SJCRH30 (cell line): ENCODE data around the gene PPP1R16B. TPM values are rescaled to one million over a fixed set of nuclear protein-coding genes. Genes with fewer than 3 reads are reported as not detected.

Experiments used
- DNase-seq, 2 experiments: peaks; one replicate each; pipeline ENCODE4 v3.0.0-alpha.2; 2015 to 2020
- H3K27ac ChIP-seq: fragments of 250-450 bp; sonication (Bioruptor Pico); 2 replicates; pipeline ENCODE4 v1.5.1; 2020; ENCODE audit warnings: mild to moderate bottlenecking, moderate library complexity
- H3K27me3 ChIP-seq: fragments of 250-450 bp; sonication (Bioruptor Pico); 2 replicates; pipeline ENCODE4 v1.5.1; 2020; ENCODE audit warnings: mild to moderate bottlenecking, moderate library complexity
- H3K36me3 ChIP-seq: fragments of 250-450 bp; sonication (Bioruptor Pico); 2 replicates; pipeline ENCODE4 v1.5.1; 2020; ENCODE audit warnings: mild to moderate bottlenecking, moderate library complexity
- H3K4me1 ChIP-seq: fragments of 250-450 bp; sonication (Bioruptor Pico); 2 replicates; pipeline ENCODE4 v1.5.1; 2020; ENCODE audit warnings: mild to moderate bottlenecking, moderate library complexity
- H3K4me3 ChIP-seq: fragments of 250-450 bp; sonication (Bioruptor Pico); 2 replicates; pipeline ENCODE4 v1.5.1; 2020; ENCODE audit warnings: mild to moderate bottlenecking, moderate library complexity
- H3K9me3 ChIP-seq: fragments of 250-450 bp; sonication (Bioruptor Pico); replicated peaks from 2 replicates; pipeline ENCODE4 v1.5.1; 2020; ENCODE audit warnings: mild to moderate bottlenecking, moderate library complexity
- total RNA-seq: library from RNA; depleted of rRNA; stranded (reverse); fragments of >200 nt; shearing (Covaris generic); gene quantifications from 2 replicates; pipeline ENCODE4 v1.2.3, GENCODE V29; 2014; rRNA removed

The PPP1R16B gene
- total RNA-seq: 34.0 and 36.5 TPM in 2 replicates

DNA sequence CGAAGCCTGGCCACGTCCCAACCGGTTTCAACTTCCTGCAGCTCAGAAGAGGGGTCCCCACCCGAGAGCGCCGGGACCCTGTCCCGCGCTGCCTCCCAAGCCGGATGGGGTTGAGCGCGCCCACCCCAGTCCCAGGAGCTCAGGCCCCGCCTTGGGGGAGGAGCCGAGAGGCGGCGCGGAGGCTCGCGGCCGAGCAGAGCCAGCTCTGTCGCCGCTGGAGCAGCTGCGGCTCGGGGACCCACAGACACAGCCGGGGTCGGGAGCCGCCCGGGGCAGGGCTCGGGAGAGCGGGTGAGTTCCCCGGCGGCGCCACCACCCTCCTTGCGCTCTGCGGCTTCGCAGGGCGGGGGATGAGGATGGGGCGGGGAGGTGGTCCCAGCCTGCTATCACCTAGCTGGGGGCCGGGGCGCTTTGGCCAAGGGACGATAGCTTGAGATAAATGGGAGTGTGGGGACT lies at the start of gene PPP1R16B:
PPP1R16B (plus strand) TSS at position 196 of the 456 bp plus-strand sequence. CDS start 30,229 bp downstream, outside the sequence.
- peak within 1 kb of the TSS; percentile 64 for H3K4me3 ChIP-seq
- no peaks in the 10 kb centered on the region for H3K27me3 ChIP-seq
- peak; percentile 87 to 92 for DNase-seq

DNA sequence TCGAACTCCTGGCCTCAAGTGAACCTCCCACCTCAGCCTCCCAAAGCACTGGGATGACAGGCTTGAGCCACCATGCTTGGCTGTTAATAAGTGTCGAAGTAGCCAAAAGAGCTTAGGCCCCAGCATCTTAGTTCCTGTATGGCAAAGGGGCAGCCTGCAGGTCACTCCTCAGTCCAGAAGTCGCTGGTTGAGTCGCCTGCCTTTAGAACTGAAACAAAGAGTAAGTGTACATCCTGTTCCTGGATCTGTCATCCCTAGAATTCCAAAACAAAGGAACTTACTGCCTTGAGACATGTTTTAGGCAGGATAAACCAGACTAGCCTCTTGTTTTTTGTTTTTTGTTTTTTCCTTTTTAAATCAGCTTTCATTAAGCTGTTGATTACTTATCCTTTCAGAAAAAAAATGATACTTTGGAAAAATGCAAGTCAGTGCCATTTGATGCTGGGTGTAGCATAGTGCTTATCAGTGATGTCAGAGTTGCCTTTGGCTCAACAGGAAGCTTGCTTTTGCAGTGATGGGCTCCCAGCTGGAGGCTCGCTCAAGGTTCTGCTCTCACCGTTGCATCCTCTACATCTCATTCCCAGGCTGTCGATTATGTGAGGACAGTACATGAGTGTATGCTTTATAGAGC lies 48.2 kb upstream of the PPP1R16B start:
- H3K4me3 ChIP-seq: no peak overlapping the region
- DNase-seq: no peak
- no peak overlapping the region for H3K27ac ChIP-seq
- no peaks in the 10 kb centered on the region for H3K27me3 ChIP-seq
- H3K9me3 ChIP-seq: no peaks in the 10 kb centered on the region
- H3K4me1 ChIP-seq: peaks cover 14% of the 10 kb centered on the region
- peaks cover 53% of the 10 kb centered on the region for H3K36me3 ChIP-seq

More for the DNA sequence above, at the start of gene PPP1R16B:
- Histone ChIP-seq H3K9me3 (no peaks in the 10 kb centered on the region), H3K4me1 (peaks cover 18% of the 10 kb centered on the region), H3K36me3 (no peaks in the 10 kb centered on the region), H3K27ac (peak within 1 kb of the TSS; percentile 28)

DNA sequence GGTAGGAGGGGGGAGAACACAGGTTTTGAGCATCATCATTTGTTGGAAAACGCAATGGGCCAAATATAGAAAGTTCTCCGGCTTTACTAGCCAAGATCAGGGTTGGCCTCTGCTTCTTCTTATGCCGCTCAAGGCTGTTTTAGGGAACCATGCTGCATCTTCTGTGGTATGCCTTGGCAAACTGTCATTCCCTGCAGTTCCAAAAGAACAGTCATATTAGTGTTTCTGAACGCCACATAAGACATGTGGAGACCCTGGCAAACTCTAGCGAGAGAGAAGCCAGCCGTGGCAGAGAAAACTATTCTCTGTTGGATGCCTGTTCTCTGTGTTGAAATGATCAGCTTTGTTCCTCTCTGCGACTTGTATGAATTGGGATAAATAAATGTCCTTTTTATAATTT lies 46.4 kb upstream of the PPP1R16B start:
- no peaks in the 10 kb centered on the region for H3K27me3 ChIP-seq
- DNase-seq: no peak
- H3K4me3 ChIP-seq: no peak overlapping the region
- no peak overlapping the region for H3K27ac ChIP-seq
- peaks cover 19% of the 10 kb centered on the region for H3K4me1 ChIP-seq
- H3K9me3 ChIP-seq: no peaks in the 10 kb centered on the region
- H3K36me3 ChIP-seq: peaks cover 65% of the 10 kb centered on the region

DNA sequence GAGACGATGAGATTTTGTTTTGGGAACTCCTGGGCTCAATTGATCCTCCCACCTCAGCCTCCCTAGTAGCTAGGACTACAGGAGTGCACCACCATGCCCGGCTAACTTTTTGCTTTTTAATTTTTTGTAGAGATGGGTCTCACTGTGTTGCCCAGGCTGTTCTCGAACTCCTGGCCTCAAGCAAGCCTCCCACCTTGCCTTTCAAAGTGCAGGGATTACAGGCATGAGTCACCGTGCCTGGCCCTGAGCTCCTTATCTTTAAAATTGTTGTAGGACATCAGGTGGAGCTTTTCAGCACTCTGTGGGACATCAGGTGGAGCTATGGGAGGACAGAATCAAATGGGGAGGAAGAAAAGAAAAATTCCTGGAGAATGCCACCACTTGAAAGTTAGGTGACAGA lies 44.5 kb upstream of the PPP1R16B start:
- DNase-seq: no peak
- H3K4me3 ChIP-seq: no peak overlapping the region
- H3K4me1 ChIP-seq: peaks cover 24% of the 10 kb centered on the region
- H3K9me3 ChIP-seq: no peaks in the 10 kb centered on the region
- no peaks in the 10 kb centered on the region for H3K27me3 ChIP-seq
- no peak overlapping the region for H3K27ac ChIP-seq
- peaks cover 67% of the 10 kb centered on the region for H3K36me3 ChIP-seq

DNA sequence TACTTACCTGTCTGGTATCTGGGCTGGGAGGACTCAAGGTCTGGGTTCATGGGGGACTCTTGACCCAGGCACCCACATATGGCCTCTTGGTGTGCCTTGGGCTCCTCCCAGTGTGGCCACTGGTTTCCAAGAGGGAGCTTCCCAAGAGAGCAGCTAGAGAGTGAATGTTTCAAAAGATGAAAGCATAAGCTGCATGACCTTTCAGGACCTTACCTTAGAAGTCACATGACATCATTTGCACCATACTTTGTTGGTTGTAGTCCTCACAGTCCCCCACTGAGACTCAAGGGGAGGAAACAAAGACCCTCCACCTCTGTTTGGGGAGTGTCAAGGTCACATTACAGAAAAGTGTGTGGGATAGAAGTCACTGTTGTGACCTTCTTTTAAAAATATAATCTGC lies 43.3 kb upstream of the PPP1R16B start:
- no peak overlapping the region for H3K4me3 ChIP-seq
- peaks cover 66% of the 10 kb centered on the region for H3K36me3 ChIP-seq
- no peak overlapping the region for H3K27ac ChIP-seq
- peaks cover 20% of the 10 kb centered on the region for H3K4me1 ChIP-seq
- DNase-seq: no peak
- H3K9me3 ChIP-seq: no peaks in the 10 kb centered on the region
- H3K27me3 ChIP-seq: no peaks in the 10 kb centered on the region

DNA sequence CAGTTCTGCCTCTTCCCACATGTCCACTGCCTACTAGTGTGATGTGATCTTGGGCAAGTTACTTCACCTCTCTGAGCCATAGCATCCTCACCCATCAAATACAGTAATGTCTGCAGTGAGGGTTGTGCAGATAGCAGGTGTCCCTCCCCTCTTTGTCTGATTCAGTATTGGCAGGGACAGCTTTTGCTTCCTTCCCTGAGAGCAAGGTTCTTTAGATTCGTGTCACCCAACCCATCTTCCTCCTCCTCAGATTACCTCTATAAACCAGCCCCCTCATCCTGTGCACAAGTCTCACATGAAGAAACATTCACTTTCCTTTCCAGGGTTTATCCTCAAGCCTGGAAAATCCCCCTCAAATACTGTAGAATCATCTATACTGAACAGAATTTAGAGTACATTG lies 41.9 kb upstream of the PPP1R16B start:
- Histone ChIP-seq H3K9me3 (no peaks in the 10 kb centered on the region), H3K4me3 (no peak overlapping the region), H3K27ac (no peak overlapping the region), H3K36me3 (peaks cover 68% of the 10 kb centered on the region), H3K27me3 (no peaks in the 10 kb centered on the region), H3K4me1 (peaks cover 20% of the 10 kb centered on the region)
- DNase-seq: no peak

DNA sequence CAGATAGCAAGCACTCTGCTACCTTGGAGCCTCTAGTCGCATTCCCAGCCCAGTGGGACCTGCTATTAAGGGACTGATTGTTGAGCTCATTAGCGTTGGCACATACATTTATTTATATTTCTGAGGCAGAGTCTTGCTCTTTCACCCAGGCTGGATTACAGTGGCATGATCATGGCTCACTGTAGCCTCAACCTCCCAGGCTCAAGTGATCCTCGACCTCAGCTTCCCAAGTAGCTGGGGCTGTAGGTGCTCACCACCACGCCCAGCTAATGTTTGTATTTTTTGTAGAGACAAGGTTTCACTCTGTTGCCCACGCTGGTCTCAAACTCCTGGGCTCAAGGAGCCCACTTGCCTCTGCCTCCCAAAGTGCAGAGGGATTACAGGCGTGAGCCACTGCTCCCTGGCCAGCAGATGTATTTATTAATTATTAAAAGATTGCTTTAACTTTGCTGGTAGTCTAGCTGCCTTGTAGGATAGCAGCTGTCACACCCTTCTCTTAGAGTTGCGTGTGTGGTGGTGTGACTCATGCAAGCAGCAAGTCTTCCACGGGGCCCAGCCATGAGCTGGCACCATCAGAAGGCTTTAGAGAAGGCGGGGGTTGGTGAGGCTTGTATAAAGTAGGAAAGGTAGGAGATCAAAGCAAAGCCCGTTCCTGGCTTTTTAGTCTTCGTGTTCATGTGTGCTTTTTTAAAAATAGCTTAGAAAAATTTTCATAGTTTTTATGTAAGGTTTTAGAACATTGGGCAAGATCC lies 40.8 kb upstream of the PPP1R16B start:
- H3K4me3 ChIP-seq: no peak overlapping the region
- no peaks in the 10 kb centered on the region for H3K9me3 ChIP-seq
- peak overlapping the region; percentile 6; the same call in 1 of the 2 replicates for H3K27ac ChIP-seq
- peak; percentile 78 to 83 for DNase-seq
- no peaks in the 10 kb centered on the region for H3K27me3 ChIP-seq
- H3K36me3 ChIP-seq: peaks cover 69% of the 10 kb centered on the region
- peaks cover 20% of the 10 kb centered on the region for H3K4me1 ChIP-seq

DNA sequence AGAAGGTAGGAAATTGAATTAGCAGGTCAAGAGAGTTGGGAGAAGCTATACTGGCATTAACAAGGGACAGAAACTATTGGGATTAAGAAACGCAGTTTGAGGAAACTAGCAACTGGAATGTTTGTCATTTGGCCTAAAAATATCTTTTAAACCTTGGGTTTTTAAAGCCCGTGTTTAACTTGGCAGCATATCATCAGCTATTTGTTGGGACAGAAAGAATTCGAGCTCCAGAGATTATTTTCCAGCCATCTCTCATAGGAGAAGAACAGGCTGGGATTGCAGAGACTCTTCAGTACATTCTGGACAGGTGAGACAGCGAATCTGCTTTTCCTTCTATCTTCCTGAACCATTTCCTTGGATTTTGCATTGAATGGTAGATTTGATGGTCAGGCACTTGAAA lies 39.4 kb upstream of the PPP1R16B start:
- Histone ChIP-seq H3K36me3 (peaks cover 62% of the 10 kb centered on the region), H3K27me3 (no peaks in the 10 kb centered on the region), H3K4me3 (no peak overlapping the region), H3K27ac (no peak overlapping the region), H3K4me1 (peaks cover 20% of the 10 kb centered on the region), H3K9me3 (no peaks in the 10 kb centered on the region)
- no peak for DNase-seq

DNA sequence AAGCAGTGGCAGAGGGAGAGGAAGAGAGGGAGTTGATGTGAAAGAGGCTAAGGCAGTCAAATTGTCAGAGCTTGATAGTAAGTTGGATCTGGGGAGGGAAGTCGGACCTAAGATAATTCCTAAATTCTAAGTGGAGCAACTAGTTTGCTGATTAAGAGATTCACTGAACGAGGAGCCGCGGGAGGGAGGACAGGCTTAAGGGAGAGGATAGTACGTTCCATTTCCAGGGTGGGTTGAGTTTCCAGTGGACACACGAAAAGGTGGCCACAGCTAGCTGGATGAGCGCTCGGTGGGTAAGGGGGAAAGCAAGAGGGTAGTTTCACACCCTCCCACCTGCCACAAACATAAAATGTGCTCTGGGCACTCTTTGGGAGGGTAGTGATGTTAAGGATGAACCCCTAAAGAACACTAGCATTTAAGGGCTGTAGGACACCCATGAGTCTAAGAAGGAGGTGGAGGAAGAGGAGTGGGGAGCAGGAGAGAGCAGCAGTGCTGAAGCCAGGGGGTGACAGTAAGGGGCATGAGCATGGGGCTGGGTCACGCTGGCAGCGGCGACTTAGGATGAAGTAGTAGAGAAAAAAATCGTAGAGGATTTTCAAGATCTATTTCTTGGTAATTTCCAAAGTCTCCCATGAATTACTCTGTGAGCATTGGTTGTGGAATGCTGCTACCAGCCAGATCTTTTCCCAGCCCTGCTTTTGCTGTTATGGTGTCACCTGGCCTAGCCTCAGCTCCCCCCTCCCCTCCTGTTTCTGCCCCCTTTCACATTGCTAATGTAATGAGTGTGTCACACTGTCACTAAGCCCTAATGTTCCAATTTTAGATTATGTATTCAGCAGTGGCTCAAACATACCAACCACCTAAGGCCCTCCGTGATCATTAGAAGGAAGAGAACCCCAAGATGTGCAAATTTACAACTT lies 35.9 kb upstream of the PPP1R16B start:
- Histone ChIP-seq H3K4me3 (no peak overlapping the region), H3K36me3 (peaks cover 68% of the 10 kb centered on the region), H3K27me3 (no peaks in the 10 kb centered on the region), H3K9me3 (no peaks in the 10 kb centered on the region), H3K27ac (no peak overlapping the region), H3K4me1 (peaks cover 10% of the 10 kb centered on the region)
- no peak for DNase-seq

DNA sequence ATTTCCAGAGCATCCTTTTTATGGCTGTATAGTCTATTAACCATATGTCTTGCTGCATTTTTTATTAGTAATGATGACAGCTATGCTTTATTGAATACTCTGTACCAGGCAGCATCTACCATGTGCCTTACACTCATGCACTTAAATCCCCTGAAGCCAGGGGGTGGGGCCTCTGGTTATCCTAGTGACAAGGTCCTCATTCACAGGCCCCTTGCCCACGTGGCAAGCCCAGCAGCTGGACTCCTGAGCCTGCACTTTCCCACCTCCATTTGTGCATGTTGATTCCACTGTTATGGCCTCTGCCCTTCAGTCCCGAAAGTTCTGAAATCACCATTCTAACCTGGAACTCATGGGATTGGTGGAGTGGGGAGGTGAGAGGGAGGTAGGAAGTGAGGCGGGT lies 35.0 kb upstream of the PPP1R16B start:
- no peak overlapping the region for H3K27ac ChIP-seq
- peaks cover 65% of the 10 kb centered on the region for H3K36me3 ChIP-seq
- H3K4me1 ChIP-seq: peaks cover under 1% of the 10 kb centered on the region; the same call in 1 of the 2 replicates
- H3K4me3 ChIP-seq: no peak overlapping the region
- peak; percentile 25 to 43 for DNase-seq
- H3K9me3 ChIP-seq: no peaks in the 10 kb centered on the region
- no peaks in the 10 kb centered on the region for H3K27me3 ChIP-seq

DNA sequence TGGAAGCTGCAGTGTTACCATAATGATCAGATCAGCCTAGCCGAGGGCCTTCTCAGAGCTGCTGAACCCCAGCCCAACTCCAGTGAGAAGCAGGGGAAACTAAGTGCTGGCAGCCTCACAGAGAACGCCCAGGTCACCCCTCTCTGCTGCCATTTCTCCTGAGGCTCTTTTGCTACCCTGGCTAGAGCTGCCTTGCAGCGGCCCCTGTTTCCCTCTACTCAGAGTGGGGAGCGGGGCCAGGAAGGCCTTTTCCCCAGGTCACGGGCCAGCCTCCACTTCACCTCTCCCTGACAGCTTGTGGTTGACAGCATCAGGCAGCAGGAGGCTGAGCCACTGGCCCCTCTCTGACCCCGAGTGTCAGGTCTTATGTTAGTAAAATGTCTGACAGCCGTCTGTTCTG lies 34.5 kb upstream of the PPP1R16B start:
- peaks cover 62% of the 10 kb centered on the region for H3K36me3 ChIP-seq
- H3K4me3 ChIP-seq: no peak overlapping the region

DNA sequence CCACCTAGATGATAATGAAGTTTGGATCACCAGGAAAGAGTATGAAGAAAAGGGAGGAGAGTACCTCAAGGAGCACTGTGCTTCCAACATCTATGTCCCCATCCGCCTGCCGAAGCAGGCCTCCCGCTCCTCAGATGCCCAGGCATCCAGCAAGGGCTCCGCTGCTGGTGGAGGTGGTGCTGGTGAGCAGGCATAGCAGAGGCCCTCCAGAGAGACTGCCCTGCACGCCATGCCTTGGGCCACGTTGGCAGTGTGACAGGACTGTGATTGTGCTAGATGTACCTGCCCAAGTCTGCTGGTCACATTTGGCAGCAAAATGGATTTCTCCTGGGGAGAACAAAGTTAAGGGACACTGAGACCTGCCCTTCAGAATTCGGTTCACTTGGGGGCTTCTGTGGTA lies 33.9 kb upstream of the PPP1R16B start:
- Histone ChIP-seq H3K36me3 (peaks cover 57% of the 10 kb centered on the region), H3K4me1 (no peaks in the 10 kb centered on the region), H3K27ac (no peak overlapping the region), H3K4me3 (no peak overlapping the region), H3K27me3 (no peaks in the 10 kb centered on the region), H3K9me3 (no peaks in the 10 kb centered on the region)
- no peak for DNase-seq

More for the DNA sequence above, 34.5 kb upstream of the PPP1R16B start:
- DNase-seq: no peak
- H3K27ac ChIP-seq: no peak overlapping the region
- no peaks in the 10 kb centered on the region for H3K9me3 ChIP-seq
- H3K27me3 ChIP-seq: no peaks in the 10 kb centered on the region
- H3K4me1 ChIP-seq: no peaks in the 10 kb centered on the region

DNA sequence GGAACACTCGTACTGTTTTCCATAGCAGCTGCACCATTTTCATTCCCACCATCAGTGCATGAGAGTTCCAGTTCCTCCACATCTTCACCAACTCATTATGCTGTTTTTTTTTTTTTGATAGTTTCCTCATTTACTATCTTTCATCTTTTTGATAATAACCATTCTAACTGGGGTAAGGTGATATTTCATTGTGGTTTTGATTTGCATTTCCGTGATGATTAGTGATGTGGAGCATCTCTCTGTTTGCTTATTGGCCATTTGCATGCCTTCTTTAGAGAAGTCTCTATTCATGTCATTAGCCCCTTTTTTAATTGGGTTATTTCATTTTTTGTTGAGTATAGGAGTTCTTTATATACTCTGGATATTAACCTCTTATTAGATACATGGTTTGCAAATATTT lies 31.3 kb upstream of the PPP1R16B start:
- Histone ChIP-seq H3K4me1 (no peaks in the 10 kb centered on the region), H3K27ac (no peak overlapping the region), H3K27me3 (no peaks in the 10 kb centered on the region), H3K9me3 (no peaks in the 10 kb centered on the region), H3K4me3 (no peak overlapping the region), H3K36me3 (peaks cover 39% of the 10 kb centered on the region)
- no peak for DNase-seq

DNA sequence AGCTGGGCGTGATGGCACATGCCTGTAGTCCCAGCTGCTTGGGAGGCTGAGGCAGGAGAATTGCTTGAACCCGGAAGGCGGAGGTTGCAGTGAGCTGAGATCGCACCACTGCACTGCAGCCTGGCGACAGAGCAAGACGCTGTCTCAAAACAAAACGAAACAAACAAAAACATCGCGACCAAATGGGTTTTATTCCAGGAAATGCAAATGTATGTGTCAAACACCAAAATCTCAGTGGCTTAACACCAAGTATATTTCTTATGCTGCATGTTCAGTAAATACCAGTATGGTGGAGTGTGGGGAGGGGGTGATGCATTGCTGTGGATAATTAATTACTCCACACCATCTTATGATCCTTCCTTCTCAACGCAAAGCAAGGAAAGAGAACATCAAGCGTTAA lies 29.1 kb upstream of the PPP1R16B start:
- Histone ChIP-seq H3K4me3 (no peak overlapping the region), H3K9me3 (no peaks in the 10 kb centered on the region), H3K36me3 (peaks cover 36% of the 10 kb centered on the region), H3K27ac (no peak overlapping the region), H3K4me1 (no peaks in the 10 kb centered on the region), H3K27me3 (no peaks in the 10 kb centered on the region)
- DNase-seq: no peak
